GM19324 (cell line): ENCODE results near the gene TMEM134.
"Not testable (repeated sequence)": the region's sequence is repeated elsewhere in the genome, so short reads cannot be mapped to it uniquely, and the experiment has no call there.

Experiments used
- ATAC-seq: cut with Tn5 transposase; IDR thresholded peaks from one replicate; pipeline ENCODE4 v1.9.1; 2021; ENCODE audit warnings: mild to moderate bottlenecking, moderate library complexity; ENCODE audit not compliant: unreplicated experiment, low FRiP score

TMEM134 gene

GRCh38 chr11:67428052-67429001, 40.7 kb downstream of the TMEM134 start, which contains the start of gene RPS6KB2:
TSS of gene RPS6KB2 (plus strand) at chr11:67428494. CDS start at chr11:67428546, 52 bp downstream.
- ATAC-seq, result peak; percentile 92

GRCh38 chr11:67427364-67427859, 41.6 kb downstream of the TMEM134 start:
- ATAC-seq, result not testable (repeated sequence)

- ATAC-seq, result no peak
Measured at GRCh38 chr11:67423891-67424613, 45.0 kb downstream of the TMEM134 start.

GRCh38 chr11:67423466-67423865, 45.6 kb downstream of the TMEM134 start:
- no peak for ATAC-seq

- ATAC-seq, result no peak
Measured at GRCh38 chr11:67422891-67423290, 46.2 kb downstream of the TMEM134 start.

- no peak for ATAC-seq
Measured at GRCh38 chr11:67421430-67422031, 47.5 kb downstream of the TMEM134 start.

GRCh38 chr11:67420646-67421429, 48.2 kb downstream of the TMEM134 start:
- ATAC-seq, result peak; percentile 80

- ATAC-seq, result no peak
Measured at GRCh38 chr11:67420147-67420645, 48.9 kb downstream of the TMEM134 start.

GRCh38 chr11:67419325-67420049, 49.6 kb downstream of the TMEM134 start:
- ATAC-seq, result no peak

GRCh38 chr11:67418476-67419281, 50.4 kb downstream of the TMEM134 start:
- no peak for ATAC-seq

- ATAC-seq, result no peak
Measured at GRCh38 chr11:67417425-67417824, 51.6 kb downstream of the TMEM134 start.

GRCh38 chr11:67416416-67417335, 52.4 kb downstream of the TMEM134 start:
- ATAC-seq, result no peak

GRCh38 chr11:67415501-67416304, 53.3 kb downstream of the TMEM134 start, which contains the start of gene CARNS1:
TSS of gene CARNS1 (plus strand) at chr11:67415678. CDS start at chr11:67416200, 522 bp downstream.
- no peak for ATAC-seq

GRCh38 chr11:67413266-67413849, 55.7 kb downstream of the TMEM134 start:
- no peak for ATAC-seq

GRCh38 chr11:67412495-67413179, 56.4 kb downstream of the TMEM134 start:
- ATAC-seq, result no peak
